D341Med (cell line): Measurements from ENCODE around the gene GPR82.
A peak's percentile ranks its signal among the peaks of the same experiment; 100 is the strongest.
"Not testable (repeated sequence)": the region's sequence is repeated elsewhere in the genome, so short reads cannot be mapped to it uniquely, and the experiment has no call there.

Experiments used
- DNase-seq: peaks from one replicate; pipeline ENCODE4 v3.0.0; 2012; ENCODE audit warnings: low spot score

GPR82 gene, protein sequence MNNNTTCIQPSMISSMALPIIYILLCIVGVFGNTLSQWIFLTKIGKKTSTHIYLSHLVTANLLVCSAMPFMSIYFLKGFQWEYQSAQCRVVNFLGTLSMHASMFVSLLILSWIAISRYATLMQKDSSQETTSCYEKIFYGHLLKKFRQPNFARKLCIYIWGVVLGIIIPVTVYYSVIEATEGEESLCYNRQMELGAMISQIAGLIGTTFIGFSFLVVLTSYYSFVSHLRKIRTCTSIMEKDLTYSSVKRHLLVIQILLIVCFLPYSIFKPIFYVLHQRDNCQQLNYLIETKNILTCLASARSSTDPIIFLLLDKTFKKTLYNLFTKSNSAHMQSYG

DNA sequence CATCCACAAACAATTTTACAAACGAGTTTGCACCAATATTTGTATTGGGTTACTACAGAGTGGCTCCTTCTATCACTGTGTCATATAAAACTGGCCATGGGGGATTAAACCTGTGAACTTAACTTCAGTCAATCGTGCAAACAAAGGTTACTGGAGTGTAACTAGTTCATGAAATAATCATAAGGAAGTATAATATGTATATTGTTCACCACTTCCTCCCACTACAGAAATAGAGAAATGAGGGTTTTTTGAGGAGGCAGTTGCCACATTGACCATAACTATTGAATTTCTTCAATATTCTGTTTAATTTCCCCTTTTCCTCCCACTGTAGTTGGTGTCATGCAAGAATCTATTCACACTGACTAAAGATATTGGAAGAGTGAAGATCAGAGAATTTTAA, at the start of gene GPR82:
Gene GPR82 (plus strand): TSS at position 356 of the 400 bp plus-strand sequence. CDS start 2,846 bp downstream, outside the sequence.
- no peak for DNase-seq

DNA sequence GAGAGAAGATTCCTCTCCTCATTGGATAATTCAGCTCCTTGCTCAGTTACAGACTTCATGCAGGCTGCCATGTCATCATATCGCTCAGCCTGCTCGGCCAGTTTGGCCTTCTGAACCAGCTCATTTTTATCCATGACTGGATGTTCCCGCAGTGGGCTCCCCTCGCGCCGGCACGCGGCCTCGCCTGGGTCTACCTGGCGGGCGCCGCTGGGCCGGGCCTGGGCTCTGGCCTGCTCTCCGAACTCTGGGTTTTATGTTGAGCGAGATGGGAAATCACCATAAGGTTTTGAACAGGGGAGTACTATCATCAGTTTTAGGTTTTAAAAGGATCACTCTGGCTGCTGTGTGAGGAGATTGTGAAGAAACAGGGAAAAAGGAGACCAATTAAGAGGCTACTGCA, 47.6 kb upstream of the GPR82 start:
- DNase-seq: not testable (repeated sequence)

DNA sequence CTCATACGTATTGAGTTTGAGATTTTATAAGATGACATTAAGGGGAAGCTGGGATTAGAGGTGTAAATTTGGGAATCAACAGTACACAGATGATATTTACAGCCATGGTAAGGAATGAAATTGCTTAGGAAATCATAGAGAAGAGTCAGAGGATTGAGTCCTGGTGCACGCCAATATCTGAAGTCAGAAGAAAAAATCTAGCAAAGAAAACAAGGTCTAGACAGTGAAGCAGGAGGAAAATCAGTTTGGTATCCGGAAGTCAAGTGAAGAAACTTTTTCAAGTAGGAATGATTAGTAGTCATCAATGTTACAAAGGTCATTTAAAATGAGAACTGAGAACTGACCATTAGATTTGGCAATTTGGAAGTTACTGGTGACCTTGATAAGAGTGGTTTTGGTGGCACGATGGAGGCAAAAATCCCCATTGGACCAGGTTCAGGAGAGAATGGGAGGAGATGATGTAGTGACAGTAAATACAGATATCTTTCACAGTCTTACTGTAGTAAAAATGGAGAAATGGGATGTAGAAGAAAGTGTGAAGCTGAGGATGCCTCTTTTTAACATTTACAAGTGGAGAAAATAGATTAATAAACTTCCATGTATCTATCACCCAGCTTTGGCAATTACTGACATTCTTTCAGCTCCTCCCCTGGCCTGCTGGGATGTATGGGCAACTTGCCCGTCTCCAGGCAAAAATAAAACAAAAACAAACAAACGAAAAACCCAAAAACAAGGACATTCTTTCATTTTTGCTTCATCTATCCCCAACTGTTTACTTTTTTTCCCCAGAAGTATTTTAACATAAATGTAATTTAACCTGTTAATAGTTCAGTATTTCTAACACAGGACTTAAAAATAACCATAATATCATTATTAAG, 46.6 kb upstream of the GPR82 start:
- no peak for DNase-seq

DNA sequence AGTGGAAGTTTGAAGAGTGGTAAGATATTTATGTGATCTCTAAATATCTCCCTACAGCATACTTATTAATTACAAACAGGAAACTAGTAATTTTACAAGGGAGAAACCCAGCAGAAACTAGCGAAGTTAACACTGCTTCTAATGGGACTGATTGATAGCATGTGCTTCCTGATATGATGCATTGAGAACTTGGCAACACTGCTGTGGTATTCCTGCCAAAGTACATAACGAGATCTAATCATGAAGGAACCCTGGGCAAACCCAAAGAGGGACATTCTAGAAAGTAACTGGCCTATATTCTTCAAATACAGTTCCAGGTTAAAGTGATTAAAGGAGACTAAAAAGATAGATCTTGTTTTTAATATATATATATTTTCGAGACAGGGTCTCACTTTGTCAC, 39.8 kb upstream of the GPR82 start:
- no peak for DNase-seq

DNA sequence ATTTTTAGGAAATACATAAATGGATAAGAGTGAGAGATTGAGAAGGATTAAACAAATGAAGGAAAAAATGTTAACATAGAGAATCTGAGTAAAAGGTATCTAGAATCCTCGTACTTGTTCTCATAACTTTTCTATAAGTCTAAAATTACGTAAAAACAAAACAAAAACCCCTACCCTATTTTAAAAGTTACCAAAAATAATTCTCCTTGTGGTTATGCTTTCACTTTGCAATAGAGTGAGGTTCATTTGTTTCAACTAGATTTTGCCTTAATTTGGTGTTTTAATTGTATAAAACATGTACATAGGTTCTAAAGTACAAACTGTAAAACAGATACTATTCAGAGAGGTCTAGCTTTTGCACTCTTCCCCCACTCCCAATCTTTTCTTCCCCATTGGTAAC, 39.0 kb upstream of the GPR82 start:
- no peak for DNase-seq

DNA sequence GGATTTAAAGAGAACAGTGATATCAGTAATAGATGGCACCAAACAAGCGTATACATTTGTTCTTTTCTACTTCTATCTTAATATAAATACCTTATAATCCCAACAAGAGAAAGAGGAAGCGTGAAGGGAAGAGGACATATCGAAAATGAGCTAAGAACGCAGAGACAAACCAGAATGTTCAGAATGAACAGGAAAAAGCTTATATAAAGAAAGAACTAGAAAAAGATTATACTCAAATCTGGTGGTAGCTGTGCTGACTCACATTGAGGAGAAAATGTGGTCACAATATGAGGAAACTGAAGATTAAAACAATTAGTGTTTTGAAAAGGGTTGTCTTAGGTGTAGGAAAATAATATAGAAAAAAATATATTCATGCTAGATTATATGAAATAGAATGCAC, 37.2 kb upstream of the GPR82 start:
- no peak for DNase-seq

DNA sequence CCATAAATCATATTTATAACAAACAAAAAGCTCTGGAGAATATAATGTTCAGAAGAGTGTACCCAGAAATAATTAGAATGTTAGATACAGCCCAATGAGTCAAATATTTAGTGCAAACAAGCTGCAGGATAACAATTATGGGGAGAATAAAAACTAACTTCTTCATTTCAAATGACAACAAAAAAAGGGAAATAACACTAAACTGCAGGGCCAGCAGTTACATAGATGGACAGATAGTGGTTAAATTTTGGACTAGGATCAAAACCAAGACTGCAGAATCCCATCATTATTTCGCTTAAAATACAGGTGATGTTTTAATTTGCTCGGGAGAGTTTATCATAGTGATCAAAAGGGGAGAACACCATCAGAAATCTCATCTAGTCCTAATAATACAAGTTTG, 35.8 kb upstream of the GPR82 start:
- no peak for DNase-seq

DNA sequence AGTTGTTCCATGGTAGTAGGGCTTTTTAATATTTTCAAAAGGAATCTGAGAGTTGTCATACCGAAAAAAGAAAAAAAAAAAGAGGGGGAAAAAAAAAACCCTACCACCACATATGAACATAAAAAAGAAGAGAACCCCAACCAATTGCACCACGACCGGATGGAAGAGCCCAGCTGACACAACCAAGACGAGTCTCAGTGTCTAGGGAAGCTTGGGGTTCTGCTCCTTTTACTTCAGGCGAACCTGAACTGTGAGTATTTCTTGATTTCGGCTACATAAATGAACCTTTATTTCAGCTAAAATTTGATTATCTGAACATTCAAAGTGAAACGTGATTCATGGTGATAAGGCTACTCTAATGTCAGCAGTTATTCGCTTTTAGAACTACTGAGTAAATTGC, 35.1 kb upstream of the GPR82 start, which contains the start of gene GPR34:
Gene GPR34 (plus strand): TSS at position 139 of the 400 bp plus-strand sequence. CDS start 6,661 bp downstream, outside the sequence.
- DNase-seq: no peak

DNA sequence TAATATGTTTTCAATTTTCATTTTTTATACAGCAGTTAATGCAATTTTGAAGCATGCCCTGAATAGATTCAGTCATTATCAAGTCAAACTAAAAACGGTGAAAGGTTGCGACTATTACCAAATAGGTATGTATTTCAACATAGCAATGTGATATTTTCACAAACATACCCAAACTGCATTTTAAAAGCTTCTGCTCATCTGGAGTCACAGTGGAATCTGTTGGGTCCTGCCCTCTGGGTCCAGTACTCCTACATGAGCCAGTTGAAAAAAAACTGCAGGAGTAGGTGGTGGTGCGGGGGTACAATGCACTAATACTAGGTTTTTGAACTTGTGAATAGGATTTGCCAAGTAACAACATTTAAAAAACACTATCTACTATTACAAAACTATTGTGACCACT, 34.3 kb upstream of the GPR82 start:
- no peak for DNase-seq

DNA sequence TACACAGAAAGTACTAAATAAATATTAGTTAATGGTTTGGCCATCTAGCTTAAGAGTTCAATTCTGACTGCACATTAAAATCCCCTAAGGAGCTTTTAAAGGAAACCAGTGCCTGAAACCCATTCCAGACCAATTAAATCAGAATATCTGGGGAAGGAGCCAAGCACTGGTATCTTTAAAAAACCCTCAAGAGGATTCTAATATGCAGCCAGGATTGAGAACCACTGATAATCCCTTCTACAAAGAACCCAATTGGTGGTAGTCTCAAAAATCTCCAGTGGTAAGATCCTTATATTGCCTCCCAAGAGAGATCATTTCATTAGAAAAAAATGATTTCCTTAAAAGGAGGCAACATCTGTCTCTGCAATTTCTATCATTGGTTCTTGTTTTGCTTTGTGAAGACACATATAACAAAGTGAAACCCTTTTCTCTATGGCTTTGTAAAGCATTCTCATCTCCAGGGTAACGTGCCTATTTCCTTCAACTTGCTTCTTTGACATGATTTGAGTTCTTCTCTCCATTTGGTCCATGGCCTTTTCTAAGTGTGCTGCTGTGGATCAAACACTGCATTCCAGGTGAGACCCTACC, 31.7 kb upstream of the GPR82 start:
- peak; percentile 41 for DNase-seq

DNA sequence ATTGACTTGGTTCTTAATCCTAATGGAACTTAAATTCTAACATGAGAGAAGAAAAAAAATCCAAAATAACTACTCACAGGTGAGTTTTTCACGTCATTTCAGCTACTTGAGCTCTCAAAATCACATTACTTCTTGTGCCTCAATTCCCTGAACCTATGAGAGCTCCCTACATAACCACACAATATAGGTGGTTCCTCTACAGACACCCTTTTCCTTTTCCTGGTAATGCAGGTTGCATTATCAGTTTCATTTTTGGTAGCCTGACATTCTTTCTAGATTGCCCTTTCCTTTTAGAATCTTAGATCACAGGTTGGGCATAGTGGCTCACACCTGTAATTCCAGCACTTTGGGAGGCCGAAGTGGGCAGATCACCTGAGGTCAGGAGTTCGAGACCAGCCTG, 31.0 kb upstream of the GPR82 start:
- no peak for DNase-seq

DNA sequence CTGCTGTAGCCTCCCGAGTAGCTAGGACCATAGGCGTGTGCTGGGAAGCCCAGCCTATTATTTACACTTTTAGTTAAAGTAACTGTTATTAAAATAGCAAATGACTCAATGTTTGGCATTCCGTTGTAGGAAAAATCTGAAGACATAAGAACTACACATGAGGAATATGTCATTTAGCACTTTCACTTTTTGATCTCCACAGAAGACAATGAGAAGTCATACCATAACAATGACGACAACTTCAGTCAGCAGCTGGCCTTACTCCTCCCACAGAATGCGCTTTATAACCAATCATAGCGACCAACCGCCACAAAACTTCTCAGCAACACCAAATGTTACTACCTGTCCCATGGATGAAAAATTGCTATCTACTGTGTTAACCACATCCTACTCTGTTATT, 28.6 kb upstream of the GPR82 start:
- DNase-seq: no peak

DNA sequence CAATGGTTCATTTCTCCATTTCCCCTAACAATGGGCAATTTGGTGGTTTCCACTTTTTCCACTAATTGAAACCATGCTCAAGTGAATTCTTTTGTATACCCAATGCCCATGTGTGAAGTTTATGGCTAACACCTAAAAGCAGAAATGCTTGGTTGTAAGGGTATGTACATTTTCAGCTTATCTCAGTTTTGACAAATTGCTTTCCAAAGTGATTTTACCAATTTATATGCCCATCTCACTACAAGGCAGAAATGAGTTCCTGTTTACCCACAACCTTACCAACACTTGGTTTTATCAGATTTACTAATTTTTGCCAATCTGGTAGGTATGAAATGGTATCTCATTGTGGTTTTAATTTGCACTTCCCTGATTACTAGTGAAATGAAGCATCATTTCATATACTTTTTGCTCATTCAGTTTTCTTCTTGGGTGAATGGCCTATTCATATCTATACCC, 20.4 kb upstream of the GPR82 start:
- no peak for DNase-seq

DNA sequence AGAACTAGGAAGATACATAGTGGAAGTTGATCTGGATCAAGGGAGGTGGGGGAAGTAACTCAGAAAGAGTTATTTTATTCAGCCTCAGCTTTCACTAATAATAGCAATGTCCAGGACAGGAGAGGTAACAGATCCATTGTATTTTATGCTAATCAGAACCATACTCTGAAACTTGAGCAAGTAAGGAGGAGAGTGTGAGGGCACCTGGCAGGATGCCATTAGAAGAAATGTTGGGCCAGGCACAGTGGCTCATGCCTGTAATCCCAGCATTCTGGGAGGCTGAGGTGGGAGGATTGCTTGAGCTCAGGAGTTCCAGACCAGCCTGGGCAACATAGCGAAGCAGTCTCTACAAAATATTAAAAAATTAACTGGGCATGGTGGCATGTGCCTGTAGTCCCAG, 18.9 kb upstream of the GPR82 start:
- DNase-seq: no peak

DNA sequence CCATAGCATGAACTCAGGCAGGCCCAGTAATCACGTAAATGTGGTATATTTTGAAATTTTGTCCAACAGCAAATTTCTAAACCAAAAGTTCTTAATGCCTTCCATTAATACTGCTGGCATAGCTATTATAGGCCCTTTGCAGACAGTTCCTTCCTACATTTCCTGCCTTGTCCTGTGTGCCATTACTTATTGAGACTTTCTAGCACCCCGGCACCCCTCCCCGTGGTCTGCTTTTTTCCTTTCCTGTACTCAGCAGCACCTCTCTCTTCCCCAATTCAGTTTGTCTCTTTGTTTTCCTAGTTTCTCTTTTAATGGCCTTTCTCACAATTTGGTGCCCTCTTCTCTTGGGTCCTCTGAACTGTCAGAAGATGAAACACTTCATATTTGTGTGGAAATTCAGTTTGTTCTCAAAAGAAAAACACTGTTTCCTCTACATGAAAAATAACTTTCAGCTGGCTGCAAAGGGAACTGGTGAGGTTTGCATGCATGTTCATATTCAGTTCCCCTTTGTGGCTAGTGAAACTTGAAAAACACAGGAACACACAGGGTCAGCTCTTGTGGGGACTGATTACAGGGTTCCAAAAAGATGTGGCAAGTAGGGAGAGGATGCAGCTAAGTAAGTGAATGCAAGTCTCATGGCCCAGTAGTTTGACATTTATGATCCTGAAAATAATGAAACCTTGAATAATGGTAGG, 18.2 kb upstream of the GPR82 start:
- no peak for DNase-seq

DNA sequence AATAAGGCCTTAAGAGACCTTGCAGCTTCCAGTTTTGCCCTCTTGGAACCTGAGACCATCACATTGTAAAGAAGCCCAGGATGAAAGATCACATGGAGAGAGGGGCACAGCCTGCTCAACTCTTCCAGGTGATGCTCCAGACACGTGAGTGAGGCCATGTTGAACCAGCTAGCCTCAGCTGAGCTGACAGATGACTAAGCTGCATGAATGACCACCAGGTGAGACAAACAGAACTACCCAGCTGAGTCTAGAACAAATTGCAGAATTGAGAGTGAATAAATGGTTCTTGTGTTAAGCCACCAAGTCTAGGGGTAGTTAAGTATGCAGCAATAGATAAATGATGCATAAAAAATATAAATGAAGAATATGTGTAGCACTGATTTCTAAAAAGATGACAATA, 16.8 kb upstream of the GPR82 start:
- no peak for DNase-seq

DNA sequence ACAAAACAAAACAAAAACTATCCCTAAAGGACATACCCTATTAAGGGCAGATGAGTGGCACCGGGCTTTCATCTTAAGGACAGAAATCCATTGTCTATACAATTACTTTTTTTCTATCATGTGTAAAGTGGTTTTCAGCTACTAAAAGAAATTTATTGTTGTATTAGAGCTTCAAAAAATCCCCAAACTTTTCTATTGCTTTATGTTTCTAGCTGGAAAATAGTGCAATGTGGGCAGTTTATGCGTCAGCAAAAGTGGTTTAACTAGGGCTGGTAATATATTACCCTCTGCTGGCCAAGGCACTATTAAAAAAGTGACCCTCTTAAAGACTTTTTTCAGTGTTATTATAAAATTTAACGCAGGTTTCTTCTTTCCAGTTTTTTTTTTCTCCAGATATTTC, 15.5 kb upstream of the GPR82 start:
- no peak for DNase-seq

DNA sequence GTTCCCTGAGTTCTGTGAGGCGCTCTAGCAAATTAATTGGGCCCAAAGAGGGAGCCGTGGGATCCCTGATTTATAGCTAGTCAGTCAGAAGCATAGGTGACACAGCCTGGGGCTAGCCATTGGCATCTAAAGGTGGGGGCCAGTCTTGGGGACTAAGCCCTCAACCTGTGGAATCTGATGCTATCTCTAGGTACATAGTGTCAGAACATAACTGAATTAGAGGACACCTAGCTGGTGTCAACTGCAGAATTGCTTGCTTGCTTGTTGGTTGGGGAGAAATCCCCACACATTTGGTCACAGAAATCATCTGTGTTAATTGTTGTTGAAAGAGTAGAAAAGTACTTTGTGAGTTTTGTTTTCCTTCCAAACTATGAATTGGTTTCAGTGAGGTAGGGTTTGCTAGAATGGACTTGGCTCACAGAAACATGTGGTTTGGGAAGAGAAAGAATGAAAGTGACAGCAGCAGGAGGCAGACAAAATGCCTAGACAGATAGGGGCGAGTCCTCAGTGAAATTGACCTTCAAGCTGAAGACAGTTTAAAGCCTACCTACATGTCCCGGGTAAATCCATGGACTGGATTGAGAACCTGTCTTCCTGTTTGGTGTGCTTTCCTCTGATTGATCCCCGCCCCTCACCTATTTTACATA, 12.8 kb upstream of the GPR82 start:
- DNase-seq: no peak

DNA sequence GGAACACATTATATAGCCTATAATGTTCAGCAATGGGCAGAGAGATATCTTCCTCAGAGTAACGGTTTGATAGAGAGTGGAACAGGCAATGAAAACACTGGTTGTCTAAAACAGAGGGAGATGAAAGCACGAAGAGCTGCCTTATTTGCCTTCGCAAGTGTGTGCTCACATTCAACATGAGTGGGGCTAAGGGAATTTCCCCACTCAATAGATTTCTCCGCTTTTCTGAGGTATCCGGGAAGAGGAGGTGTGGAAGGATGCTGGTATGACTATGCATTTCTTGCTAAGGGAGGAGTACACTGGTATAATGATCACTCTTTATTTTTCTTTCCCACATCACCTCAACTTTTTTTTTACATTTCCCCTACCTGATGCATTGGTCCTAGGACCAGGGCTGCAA, 7.8 kb upstream of the GPR82 start:
- no peak for DNase-seq

DNA sequence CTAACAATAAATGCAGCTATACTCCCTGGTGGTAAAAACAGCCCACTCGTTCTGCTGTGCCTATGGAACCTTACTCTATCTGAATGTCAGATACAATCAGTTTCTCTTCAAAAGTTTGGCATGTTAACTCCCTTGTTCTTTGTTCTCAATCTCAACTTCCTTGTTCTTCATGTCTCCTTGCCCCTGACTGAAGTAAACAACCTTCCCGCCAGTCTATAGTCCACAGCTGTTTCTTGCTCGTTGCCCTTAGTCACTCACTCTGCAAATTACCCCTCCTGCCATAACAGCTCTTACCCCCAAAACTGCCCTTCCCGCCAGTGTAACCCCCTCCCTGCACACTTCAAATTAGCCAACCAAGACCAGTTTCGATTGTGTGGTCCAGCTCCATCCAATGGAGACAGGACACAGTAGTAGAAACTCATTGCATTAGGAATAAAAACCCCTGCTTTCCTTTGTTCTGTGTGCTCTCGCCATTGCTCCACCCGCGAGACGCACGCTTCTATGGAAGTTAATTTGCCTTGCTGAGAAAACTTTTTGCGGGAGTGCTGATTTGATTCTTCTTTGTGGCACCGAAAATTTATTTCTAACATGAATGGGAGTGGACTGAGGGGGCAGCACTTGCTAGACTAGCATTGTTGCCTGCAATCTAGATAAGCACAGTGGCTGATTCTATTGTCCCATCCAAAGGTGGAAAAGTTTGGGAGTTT, 7.1 kb upstream of the GPR82 start:
- DNase-seq: no peak
